ENCODE measurements around the gene CCDC88C. TPM values are rescaled to one million over a fixed set of nuclear protein-coding genes. Genes with fewer than 3 reads are reported as not detected.

The CCDC88C gene
- total and polyA plus RNA-seq, 12 donors: 2.2 to 8.4 (median 4.9) TPM

DNA sequence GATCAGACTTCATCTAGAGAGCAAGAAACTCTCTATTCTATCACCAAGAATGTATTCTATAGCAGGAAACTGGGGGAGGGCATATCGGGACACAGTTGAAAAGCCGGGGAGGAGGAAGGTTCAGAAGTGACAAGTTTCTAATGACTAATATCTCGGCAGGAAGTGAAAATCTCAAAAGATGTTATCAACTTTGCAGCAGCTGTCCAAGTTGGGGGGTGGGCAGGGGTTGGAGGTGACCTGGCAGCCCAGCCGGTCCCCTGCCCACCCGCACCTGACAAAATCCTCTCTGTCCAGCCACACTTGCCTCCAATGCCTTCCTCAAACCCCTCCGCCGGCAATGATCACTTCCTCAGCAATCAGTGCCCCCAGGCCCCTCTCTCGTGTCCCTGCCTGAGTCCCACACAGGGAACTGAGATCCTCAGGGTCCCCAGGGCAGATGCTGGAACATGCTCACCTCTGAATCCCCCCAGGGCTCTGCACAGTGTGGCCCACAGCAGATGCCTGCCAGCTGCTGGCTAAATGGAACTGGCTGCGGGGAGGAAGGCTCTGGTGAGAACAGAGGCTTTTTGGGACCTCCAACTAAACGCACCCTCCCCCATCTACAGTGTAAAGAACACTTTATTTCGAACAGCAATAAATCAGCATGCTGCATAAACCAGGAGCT is 43.9 kb downstream of the CCDC88C start:
- intact Hi-C loops (cut with DNase I): loop anchor here in 3 of 10 donors (5.0 kb wide), 3 partner anchors 44 to 51 kb away; partner anchors contain the start of gene CCDC88C (in 1 of the 3)
- Histone ChIP-seq H3K4me3 (peak overlapping the region in 1 of 10 donors; percentile 8), H3K27ac (peak overlapping the region in 8 of 10 donors; percentile 7 to 71 (median 46)), H3K9me3 (no peaks in the 10 kb centered on the region), H3K4me1 (peaks cover 7 to 99% (median 73%) of the 10 kb centered on the region in 9 donors), H3K27me3 (peaks cover 0 to 36% (median 0%) of the 10 kb centered on the region in 7 donors), H3K36me3 (no peaks in the 10 kb centered on the region)
- TF ChIP-seq, protein P1, sequence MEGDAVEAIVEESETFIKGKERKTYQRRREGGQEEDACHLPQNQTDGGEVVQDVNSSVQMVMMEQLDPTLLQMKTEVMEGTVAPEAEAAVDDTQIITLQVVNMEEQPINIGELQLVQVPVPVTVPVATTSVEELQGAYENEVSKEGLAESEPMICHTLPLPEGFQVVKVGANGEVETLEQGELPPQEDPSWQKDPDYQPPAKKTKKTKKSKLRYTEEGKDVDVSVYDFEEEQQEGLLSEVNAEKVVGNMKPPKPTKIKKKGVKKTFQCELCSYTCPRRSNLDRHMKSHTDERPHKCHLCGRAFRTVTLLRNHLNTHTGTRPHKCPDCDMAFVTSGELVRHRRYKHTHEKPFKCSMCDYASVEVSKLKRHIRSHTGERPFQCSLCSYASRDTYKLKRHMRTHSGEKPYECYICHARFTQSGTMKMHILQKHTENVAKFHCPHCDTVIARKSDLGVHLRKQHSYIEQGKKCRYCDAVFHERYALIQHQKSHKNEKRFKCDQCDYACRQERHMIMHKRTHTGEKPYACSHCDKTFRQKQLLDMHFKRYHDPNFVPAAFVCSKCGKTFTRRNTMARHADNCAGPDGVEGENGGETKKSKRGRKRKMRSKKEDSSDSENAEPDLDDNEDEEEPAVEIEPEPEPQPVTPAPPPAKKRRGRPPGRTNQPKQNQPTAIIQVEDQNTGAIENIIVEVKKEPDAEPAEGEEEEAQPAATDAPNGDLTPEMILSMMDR (IDR thresholded peaks at IDR 0.05): no peak
- DNase-seq (no peak), ATAC-seq (peak in 3 of 8 donors; percentile 19 to 52 (median 33))
- WGBS, 2 donors: 45 to 49% methylated on average over 11 of the region's 11 CpGs

DNA sequence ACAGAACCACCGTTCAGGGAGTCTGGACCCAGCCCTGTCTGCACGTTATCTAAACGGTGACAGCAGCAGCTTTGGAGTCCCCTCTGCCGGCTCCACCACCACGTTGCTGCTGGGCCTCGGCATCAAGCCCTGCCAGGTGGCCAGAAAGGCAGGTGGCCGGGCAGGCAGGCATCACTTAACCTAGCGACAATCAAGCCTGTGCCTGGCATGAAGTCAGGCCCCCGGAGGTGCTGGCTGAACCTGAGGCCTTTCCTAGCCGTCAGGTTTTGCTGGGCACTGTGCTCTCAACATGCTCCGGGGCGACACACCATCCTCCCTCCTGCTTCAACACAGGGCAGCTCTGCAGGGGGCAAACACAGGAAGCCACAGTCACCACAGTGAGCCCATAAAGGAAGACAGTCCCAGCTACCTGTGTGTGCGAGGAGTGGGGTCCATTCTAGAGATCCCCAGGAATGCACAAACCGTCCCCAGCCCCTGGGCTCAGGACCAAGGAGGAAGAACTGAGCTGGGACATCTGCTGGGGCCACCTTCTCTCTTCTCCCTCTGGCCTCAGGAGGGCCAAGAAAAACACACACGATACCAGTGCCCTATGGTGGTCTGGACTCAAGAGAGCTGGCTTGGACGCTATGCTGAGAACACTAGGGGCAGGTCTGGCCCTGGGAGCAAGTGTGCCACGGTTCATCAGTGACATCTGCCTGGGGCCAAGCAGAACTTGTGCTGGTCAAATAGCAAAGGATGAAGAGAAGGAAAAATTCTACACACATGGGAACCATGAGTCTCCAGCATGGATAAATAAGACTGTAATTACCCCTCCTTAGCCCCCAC is 44.7 kb downstream of the CCDC88C start:
- 52 to 53% methylated on average over 17 of the region's 17 CpGs for WGBS, 2 donors
- H3K27ac ChIP-seq: peak overlapping the region in 7 of 10 donors; percentile 0 to 65 (median 49)
- intact Hi-C loops (cut with DNase I): loop anchor here in 3 of 10 donors (5.0 kb wide), 3 partner anchors 44 to 51 kb away; partner anchors contain the start of gene CCDC88C (in 1 of the 3)
- no peaks in the 10 kb centered on the region for H3K9me3 ChIP-seq
- DNase-seq (no peak), ATAC-seq (peak in 2 of 8 donors; percentile 4 to 22)
- H3K27me3 ChIP-seq: peaks cover 0 to 36% (median 0%) of the 10 kb centered on the region in 7 donors
- H3K4me1 ChIP-seq: peaks cover 10 to 99% (median 74%) of the 10 kb centered on the region in 9 donors
- TF ChIP-seq, protein P1 (IDR thresholded peaks at IDR 0.05): no peak
- H3K36me3 ChIP-seq: no peaks in the 10 kb centered on the region
- peak overlapping the region in 2 of 10 donors; percentile 7 to 8 for H3K4me3 ChIP-seq

DNA sequence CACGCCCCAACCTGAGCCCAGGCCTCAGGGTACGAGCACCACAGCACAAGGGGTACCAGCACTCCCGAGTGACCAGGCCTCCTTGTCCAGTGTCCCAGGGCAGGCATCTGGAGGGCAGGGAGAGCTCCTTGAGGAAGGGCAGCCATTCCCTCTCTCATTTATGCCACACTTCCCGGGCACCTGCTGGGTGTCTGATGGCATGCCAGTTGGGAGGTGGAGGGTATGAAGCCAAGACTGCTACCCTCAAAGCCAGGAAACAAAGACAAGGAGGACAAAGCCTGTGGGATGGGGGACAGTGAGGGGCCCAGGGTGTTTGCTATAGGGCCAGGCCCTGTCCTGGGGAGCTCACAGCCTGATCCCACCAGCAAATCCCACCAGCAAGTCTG is 45.6 kb downstream of the CCDC88C start:
- peaks cover 0 to 35% (median 0%) of the 10 kb centered on the region in 7 donors for H3K27me3 ChIP-seq
- TF ChIP-seq, protein P1 (IDR thresholded peaks at IDR 0.05): no peak
- H3K4me1 ChIP-seq: peaks cover 10 to 99% (median 73%) of the 10 kb centered on the region in 9 donors
- WGBS, 2 donors: 94% methylated on average over 4 of the region's 4 CpGs
- no peak overlapping the region for H3K4me3 ChIP-seq
- ATAC-seq: no peak
- intact Hi-C loops (cut with DNase I): loop anchor here in 3 of 10 donors (5.0 kb wide), 3 partner anchors 45 to 50 kb away; partner anchors contain the start of gene CCDC88C (in 1 of the 3)
- H3K27ac ChIP-seq: peak overlapping the region in 2 of 10 donors; percentile 4 to 75
- no peak for DNase-seq
- no peaks in the 10 kb centered on the region for H3K9me3 ChIP-seq
- H3K36me3 ChIP-seq: no peaks in the 10 kb centered on the region

Data from heart right ventricle (tissue), 16 donors.